PC-9 (cell line): Measurements from ENCODE around the gene ASPDH. TPM values are rescaled to one million over a fixed set of nuclear protein-coding genes. Genes with fewer than 3 reads are reported as not detected.

Experiments used
- BruUV-seq: library from RNA; stranded (reverse); fragments of 400-500 nt; replicated peaks from 2 replicates; lab custom pipeline; 2021; lab: Mats Ljungman, UMichigan
- CTCF ChIA-PET: fragments of 300-600 bp; sonication (Branson Sonifier 250); formaldehyde crosslinking; loops from one replicate; lab custom pipeline; 2022; ENCODE audit warnings: antibody characterized with exemption; lab: Charles Lee
- POLR2A ChIA-PET: fragments of 300-600 bp; sonication (Branson Sonifier 250); formaldehyde crosslinking; loops from one replicate; lab custom pipeline; 2022; ENCODE audit warnings: antibody characterized with exemption; ENCODE audit not compliant: unreplicated experiment; lab: Charles Lee
- DNase-seq, 2 experiments: peaks; one replicate each; pipeline versions ENCODE4 v3.0.0 to v3.0.0-alpha.2; 2015 to 2022; ENCODE audit warnings: mixed read lengths in 1 of 2
- H2AFZ ChIP-seq: fragments of 200-600 bp; sonication (generic); 2 replicates; pipeline ENCODE4 v1.8.1; 2017; ENCODE audit warnings: antibody characterized with exemption
- H3F3A ChIP-seq: fragments of 200-600 bp; sonication (generic); 2 replicates; pipeline ENCODE4 v1.8.1; 2017; ENCODE audit warnings: antibody characterized with exemption, mild to moderate bottlenecking, low read depth; ENCODE audit not compliant: insufficient read depth
- H3K27ac ChIP-seq: fragments of 200-600 bp; sonication (generic); 2 replicates; pipeline ENCODE4 v1.6.1; 2016; ENCODE audit warnings: mixed run types
- H3K27me3 ChIP-seq: fragments of 200-600 bp; sonication (generic); 2 replicates; pipeline ENCODE4 v1.6.1; 2016; ENCODE audit warnings: low read depth, mixed run types; ENCODE audit not compliant: insufficient read depth
- H3K36me3 ChIP-seq: fragments of 200-600 bp; sonication (generic); 2 replicates; pipeline ENCODE4 v1.6.1; 2016; ENCODE audit warnings: low read depth, mixed run types
- H3K4me1 ChIP-seq: fragments of 200-600 bp; sonication (generic); replicated peaks from 2 replicates; pipeline ENCODE4 v1.6.1; 2016; ENCODE audit warnings: mixed run types; ENCODE audit not compliant: insufficient read depth
- H3K4me2 ChIP-seq: fragments of 200-600 bp; sonication (generic); 2 replicates; pipeline ENCODE4 v1.6.1; 2017; ENCODE audit warnings: mixed run types
- H3K4me3 ChIP-seq: fragments of 200-600 bp; sonication (generic); 2 replicates; pipeline ENCODE4 v1.6.1; 2016; ENCODE audit warnings: mixed run types
- H3K79me2 ChIP-seq: fragments of 200-600 bp; sonication (generic); 2 replicates; pipeline ENCODE4 v1.6.1; 2017; ENCODE audit warnings: low read depth, mixed run types
- H3K9me2 ChIP-seq: fragments of 200-600 bp; sonication (generic); 2 replicates; pipeline ENCODE4 v1.8.1; 2017; ENCODE audit warnings: mild to moderate bottlenecking; ENCODE audit not compliant: insufficient read depth
- H3K9me3 ChIP-seq: fragments of 200-600 bp; sonication (generic); 2 replicates; pipeline ENCODE4 v1.8.1; 2016; ENCODE audit warnings: low read depth; ENCODE audit not compliant: insufficient read depth
- H4K20me1 ChIP-seq: fragments of 200-600 bp; sonication (generic); 2 replicates; pipeline ENCODE4 v1.8.1; 2017; ENCODE audit not compliant: insufficient read depth
- CTCF ChIP-seq: fragments of 200-600 bp; sonication (generic); conservative IDR thresholded peaks from 2 replicates; pipeline ENCODE4 v1.6.1; 2017; ENCODE audit warnings: mixed run types, antibody characterized with exemption, mild to moderate bottlenecking, moderate library complexity
- EZH2 ChIP-seq: fragments of 200-600 bp; sonication (generic); IDR thresholded peaks from 2 replicates; pipeline ENCODE4 v1.8.0; 2017; ENCODE audit warnings: antibody characterized with exemption, low read depth
- intact Hi-C: fragments of 100-400 bp; cut with micrococcal nuclease; formaldehyde crosslinking; loops from one replicate; pipeline ENCODE4 v1.10.0; 2022; ENCODE audit not compliant: unreplicated experiment
- total RNA-seq: library from RNA; stranded (reverse); gene quantifications from 2 replicates; pipeline ENCODE4 v1.2.3, GENCODE V29; 2021

The ASPDH gene
- total RNA-seq, 1 experiment from 2014 or later = not detected

GRCh38 chr19:50500060-50500752 lies 13.5 kb downstream of the ASPDH start:
- Histone ChIP-seq H4K20me1 (no peaks in the 10 kb centered on the region), H2AFZ (no peak overlapping the region), H3K9me2 (no peaks in the 10 kb centered on the region), H3K36me3 (no peaks in the 10 kb centered on the region), H3K79me2 (no peaks in the 10 kb centered on the region), H3K4me2 (no peak overlapping the region), H3K4me1 (no peaks in the 10 kb centered on the region), H3K27me3 (no peaks in the 10 kb centered on the region), H3K27ac (no peak overlapping the region), H3F3A (peaks cover 1% of the 10 kb centered on the region; the same call in 1 of the 2 replicates), H3K4me3 (no peak overlapping the region), H3K9me3 (no peaks in the 10 kb centered on the region)
- BruUV-seq = no TSS peak
- ChIA-PET CTCF (no interaction called here), POLR2A (no interaction called here)
- intact Hi-C loops = no loop called here
- no peak for DNase-seq
- TF ChIP-seq EZH2 = no peak
- no peak; the same call in 1 of the 2 replicates for TF ChIP-seq CTCF

GRCh38 chr19:50498219-50499056 lies 15.3 kb downstream of the ASPDH start:
- no peak overlapping the region for H3K4me3 ChIP-seq
- no peak for DNase-seq
- H3K79me2 ChIP-seq = no peaks in the 10 kb centered on the region
- no peak for TF ChIP-seq EZH2
- no peak for TF ChIP-seq CTCF
- BruUV-seq = no TSS peak
- H3K27ac ChIP-seq = no peak overlapping the region
- H3F3A ChIP-seq = peaks cover 8% of the 10 kb centered on the region; the same call in 1 of the 2 replicates
- intact Hi-C loops = no loop called here
- no peaks in the 10 kb centered on the region for H4K20me1 ChIP-seq
- no peak overlapping the region for H2AFZ ChIP-seq
- POLR2A ChIA-PET = no interaction called here
- CTCF ChIA-PET = no interaction called here
- H3K9me3 ChIP-seq = no peaks in the 10 kb centered on the region
- H3K9me2 ChIP-seq = no peaks in the 10 kb centered on the region
- H3K27me3 ChIP-seq = no peaks in the 10 kb centered on the region
- no peaks in the 10 kb centered on the region for H3K36me3 ChIP-seq
- no peaks in the 10 kb centered on the region for H3K4me1 ChIP-seq
- no peak overlapping the region for H3K4me2 ChIP-seq

- no peak for DNase-seq
- POLR2A ChIA-PET = no interaction called here
- H3K9me2 ChIP-seq = no peaks in the 10 kb centered on the region
These were observed 16.7 kb downstream of the ASPDH start for GRCh38 chr19:50497022-50497405.

More at GRCh38 chr19:50497022-50497405, 16.7 kb downstream of the ASPDH start:
- Histone ChIP-seq H3K27ac (no peak overlapping the region), H3F3A (peaks cover 8% of the 10 kb centered on the region; the same call in 1 of the 2 replicates), H3K4me2 (no peak overlapping the region), H4K20me1 (no peaks in the 10 kb centered on the region), H2AFZ (no peak overlapping the region), H3K27me3 (no peaks in the 10 kb centered on the region), H3K9me3 (no peaks in the 10 kb centered on the region), H3K79me2 (no peaks in the 10 kb centered on the region), H3K4me3 (no peak overlapping the region), H3K4me1 (no peaks in the 10 kb centered on the region), H3K36me3 (no peaks in the 10 kb centered on the region)
- CTCF ChIA-PET = no interaction called here
- TF ChIP-seq CTCF (no peak), EZH2 (no peak)
- intact Hi-C loops = no loop called here
- no TSS peak for BruUV-seq
